ENCODE results near the gene CRYBG2.
"Not testable (repeated sequence)": the region's sequence is repeated elsewhere in the genome, so short reads cannot be mapped to it uniquely, and the experiment has no call there.

Gene CRYBG2

GRCh38 chr1:26349188-26349876 lies 4.6 kb downstream of the CRYBG2 start:
- no peak for DNase-seq (ENCODE audit: low read depth)

GRCh38 chr1:26346274-26347033 lies 7.5 kb downstream of the CRYBG2 start:
- DNase-seq (ENCODE audit: low read depth) = no peak

GRCh38 chr1:26345718-26346117 lies 8.2 kb downstream of the CRYBG2 start:
- no peak for DNase-seq (ENCODE audit: low read depth)

GRCh38 chr1:26344147-26344920 lies 9.6 kb downstream of the CRYBG2 start:
- no peak for DNase-seq (ENCODE audit: low read depth)

- no peak for DNase-seq (ENCODE audit: low read depth)
Observed at GRCh38 chr1:26340047-26340481, 13.9 kb downstream of the CRYBG2 start.

- DNase-seq (ENCODE audit: low read depth) = no peak
Observed at GRCh38 chr1:26338670-26339069, 15.3 kb downstream of the CRYBG2 start.

- DNase-seq (ENCODE audit: low read depth) = no peak
Observed at GRCh38 chr1:26337625-26338024, 16.3 kb downstream of the CRYBG2 start.

GRCh38 chr1:26337206-26337535 lies 16.8 kb downstream of the CRYBG2 start:
- DNase-seq (ENCODE audit: low read depth) = no peak

GRCh38 chr1:26336477-26337205 lies 17.3 kb downstream of the CRYBG2 start:
- no peak for DNase-seq (ENCODE audit: low read depth)

GRCh38 chr1:26335774-26336476 lies 18.0 kb downstream of the CRYBG2 start:
- no peak for DNase-seq (ENCODE audit: low read depth)

GRCh38 chr1:26333312-26333711 lies 20.6 kb downstream of the CRYBG2 start:
- DNase-seq (ENCODE audit: low read depth) = not testable (repeated sequence)

GRCh38 chr1:26330276-26330675 lies 23.7 kb downstream of the CRYBG2 start:
- no peak for DNase-seq (ENCODE audit: low read depth)

GRCh38 chr1:26329380-26329779 lies 24.6 kb downstream of the CRYBG2 start:
- DNase-seq (ENCODE audit: low read depth) = not testable (repeated sequence)

GRCh38 chr1:26328597-26328996 lies 25.3 kb downstream of the CRYBG2 start:
- no peak for DNase-seq (ENCODE audit: low read depth)

- no peak for DNase-seq (ENCODE audit: low read depth)
Observed at GRCh38 chr1:26327956-26328362, 26.0 kb downstream of the CRYBG2 start.

GRCh38 chr1:26324550-26324949 lies 29.4 kb downstream of the CRYBG2 start:
- DNase-seq (ENCODE audit: low read depth) = no peak

- DNase-seq (ENCODE audit: low read depth) = no peak
Observed at GRCh38 chr1:26323382-26323781, 30.5 kb downstream of the CRYBG2 start.

- no peak for DNase-seq (ENCODE audit: low read depth)
Observed at GRCh38 chr1:26322042-26322331, 31.9 kb downstream of the CRYBG2 start.

GRCh38 chr1:26321315-26322041 lies 32.5 kb downstream of the CRYBG2 start:
- peak; percentile 85 for DNase-seq (ENCODE audit: low read depth)

GRCh38 chr1:26320896-26321295 lies 33.0 kb downstream of the CRYBG2 start:
- DNase-seq (ENCODE audit: low read depth) = no peak
